GM23338 (cell line): ENCODE measurements around the gene FAM161B.

Source experiments
- CREB1 ChIP-seq: fragments of 250-450 bp; sonication (Bioruptor Pico); IDR thresholded peaks from 2 replicates; pipeline ENCODE4 v1.5.0; 2020; ENCODE audit warnings: low read depth, mild to moderate bottlenecking, moderate library complexity
- CTCF ChIP-seq, 2 experiments: fragments of 200-600 bp in 1 of 2; sonication (generic) in 1 of 2; conservative IDR thresholded peaks; 2 replicates each; pipeline versions ENCODE4 v1.5.1 to v1.6.1; 2016 to 2017; ENCODE audit warnings: antibody characterized with exemption in 2 of 2, low read depth in 2 of 2, mild to moderate bottlenecking in 2 of 2, moderate library complexity in 1 of 2
- ETS1 ChIP-seq: IDR thresholded peaks from 2 replicates; pipeline ENCODE4 v1.6.1; 2016; ENCODE audit warnings: antibody characterized with exemption
- EZH2 ChIP-seq: fragments of 200-600 bp; sonication (generic); IDR thresholded peaks from one replicate; pipeline ENCODE4 v1.8.0; 2017; ENCODE audit warnings: antibody characterized with exemption, mild to moderate bottlenecking, low read depth; ENCODE audit not compliant: unreplicated experiment
- EZH2phosphoT487 ChIP-seq: fragments of 200-600 bp; sonication (generic); IDR thresholded peaks from one replicate; pipeline ENCODE4 v1.8.1; 2018; ENCODE audit warnings: antibody characterized with exemption; ENCODE audit not compliant: unreplicated experiment
- JUNB ChIP-seq: IDR thresholded peaks from one replicate; pipeline ENCODE4 v1.6.1; 2016; ENCODE audit warnings: antibody characterized with exemption; ENCODE audit not compliant: unreplicated experiment
- POLR2AphosphoS5 ChIP-seq: IDR thresholded peaks from 2 replicates; pipeline ENCODE4 v1.6.1; 2016; ENCODE audit warnings: antibody characterized with exemption, low read depth
- REST ChIP-seq: IDR thresholded peaks from one replicate; pipeline ENCODE4 v1.6.1; 2018; ENCODE audit warnings: antibody characterized with exemption; ENCODE audit not compliant: unreplicated experiment
- STAT1 ChIP-seq: IDR thresholded peaks from one replicate; pipeline ENCODE4 v1.6.1; 2016; ENCODE audit warnings: antibody characterized with exemption; ENCODE audit not compliant: unreplicated experiment
- ZNF114 ChIP-seq: fragments of 250-450 bp; sonication (Bioruptor Pico); IDR thresholded peaks from 2 replicates; pipeline ENCODE4 v1.5.0; 2020; ENCODE audit warnings: mild to moderate bottlenecking, moderate library complexity
- ZNF462 ChIP-seq: fragments of 250-450 bp; sonication (Bioruptor Pico); IDR thresholded peaks from 2 replicates; pipeline ENCODE4 v1.5.0; 2020; ENCODE audit warnings: mild to moderate bottlenecking, moderate library complexity

GRCh38 chr14:73935666-73936065 lies 14.2 kb downstream of the FAM161B start:
- TF ChIP-seq CTCF (conservative IDR thresholded peaks at IDR 0.05; ENCODE audit: low read depth in 2 of 2), result peak in 1 of 2 experiments; percentile 52; a peak in 3 of 4 replicates
- TF ChIP-seq POLR2AphosphoS5, result no peak
- TF ChIP-seq EZH2phosphoT487, result no peak
- TF ChIP-seq CREB1, result no peak
- no peak for TF ChIP-seq EZH2
- TF ChIP-seq STAT1, result no peak
- no peak for TF ChIP-seq REST
- TF ChIP-seq JUNB, result no peak
- TF ChIP-seq ETS1, result no peak
- no peak for TF ChIP-seq ZNF114 (CRISPR knock-in tag)
- no peak for TF ChIP-seq ZNF462 (CRISPR knock-in tag)
